UCSD-AML1 (cell line): Measurements from ENCODE around the gene GNL3L.
"Not testable (repeated sequence)": the region's sequence is repeated elsewhere in the genome, so short reads cannot be mapped to it uniquely, and the experiment has no call there.

Source experiments
- DNase-seq: peaks from one replicate; lab custom pipeline; 2025; ENCODE audit not compliant: unreplicated experiment; lab: John Stamatoyannopoulos, UW

Gene GNL3L

DNA sequence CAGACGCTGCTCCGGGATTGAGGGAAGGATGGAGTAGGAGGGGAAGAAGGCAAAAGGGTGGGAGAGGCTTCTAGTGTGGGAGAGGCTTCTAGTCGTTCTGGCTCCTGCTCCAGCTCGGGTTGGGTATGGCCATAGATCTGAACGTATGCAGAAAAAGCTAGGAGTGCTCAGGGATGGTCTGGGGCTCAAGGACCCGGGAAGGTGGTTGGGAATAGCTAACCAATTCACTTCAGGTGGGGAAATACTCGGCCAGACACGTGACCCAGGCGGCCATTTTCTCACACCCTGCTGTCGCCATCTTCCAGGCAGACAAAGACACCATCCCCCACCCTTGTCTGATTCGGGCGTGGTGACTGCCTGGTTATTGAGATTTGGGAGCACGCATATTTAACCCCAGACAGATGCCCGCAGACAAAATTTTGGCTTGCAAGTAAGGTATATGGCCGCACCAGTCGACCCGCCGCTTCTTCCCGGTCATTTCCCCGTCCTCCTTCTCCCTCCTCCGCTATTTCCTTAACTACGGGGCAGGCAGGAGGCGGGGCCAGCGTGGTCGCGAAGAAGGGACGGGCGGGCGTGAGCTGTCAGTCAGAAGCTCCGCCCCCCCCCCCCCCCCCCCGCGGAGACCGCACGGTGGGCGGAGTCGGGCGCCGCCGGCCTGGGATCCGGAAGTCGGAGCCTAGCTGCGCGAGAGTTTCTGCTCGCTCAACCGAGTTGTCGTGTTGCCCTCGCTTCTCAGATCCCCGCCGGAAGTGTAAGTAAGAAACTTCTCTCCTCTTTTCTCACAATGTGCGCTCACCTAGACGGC is at the start of gene GNL3L:
Gene GNL3L, plus strand, starts transcription at position 668 of the 805 bp plus-strand sequence. CDS start 2,348 bp downstream, outside the sequence.
- peak; percentile 91 for DNase-seq

DNA sequence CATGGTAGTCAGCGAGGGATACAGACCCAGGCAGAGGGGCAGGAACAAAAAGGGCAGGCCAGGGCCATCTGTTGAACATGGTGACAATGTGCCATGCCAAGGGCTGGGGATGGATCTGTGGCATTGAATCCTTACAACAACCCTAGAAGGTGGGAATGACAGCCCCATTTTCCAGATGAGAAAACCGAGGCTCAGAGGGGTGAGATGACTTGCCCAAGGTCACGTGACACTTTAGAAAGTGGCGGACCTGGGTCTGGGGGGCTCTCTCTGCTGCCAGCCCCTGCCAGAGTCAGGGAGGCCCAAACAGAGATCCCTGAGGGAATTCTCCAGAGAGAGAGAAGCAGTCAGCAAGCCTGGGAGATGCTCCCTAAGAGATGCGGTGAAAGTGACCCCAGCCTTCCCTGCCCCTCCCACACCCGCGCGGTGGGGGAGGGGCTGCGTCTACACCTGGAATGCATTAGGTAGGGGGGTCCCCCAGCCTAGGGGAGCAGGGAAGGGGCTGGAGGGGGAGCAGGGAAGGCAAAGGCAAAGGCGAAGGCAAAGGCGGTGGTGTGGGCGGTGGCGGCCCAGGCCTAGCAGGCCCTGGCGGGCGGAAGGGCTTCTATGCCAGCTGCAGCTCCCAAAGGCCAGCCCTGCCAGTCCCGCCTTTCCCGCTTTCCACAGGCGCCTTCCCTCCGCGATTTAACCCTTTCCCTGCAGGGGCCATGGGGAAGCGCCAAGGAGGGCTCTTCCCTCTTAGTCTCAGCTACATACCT is 47.0 kb upstream of the GNL3L start:
- DNase-seq: no peak

GRCh38 chrX:54483946-54484345 is 46.1 kb upstream of the GNL3L start:
- no peak for DNase-seq

DNA sequence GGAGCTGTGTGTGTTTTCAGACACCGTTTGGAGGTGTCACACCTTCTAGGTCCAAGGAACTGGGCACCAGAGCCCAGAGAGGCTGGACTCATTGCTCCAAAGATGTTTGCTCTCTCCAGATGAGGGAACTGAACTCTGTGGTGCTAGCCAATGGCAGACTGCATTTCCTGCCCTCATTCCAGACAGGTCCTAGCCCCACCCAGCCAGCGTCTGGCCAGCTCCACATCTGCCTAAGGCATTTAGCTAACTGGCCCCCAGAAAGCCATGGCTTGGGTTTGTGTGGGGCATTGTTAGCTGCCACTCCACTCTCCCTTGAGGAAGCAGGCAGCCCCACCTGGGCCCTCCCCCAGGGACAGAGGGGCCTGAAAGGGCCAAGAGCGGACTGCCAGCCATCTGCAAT is 45.4 kb upstream of the GNL3L start:
- DNase-seq: no peak

- DNase-seq: not testable (repeated sequence)
Measured at GRCh38 chrX:54489819-54490218, 40.2 kb upstream of the GNL3L start.

GRCh38 chrX:54492340-54492739 is 37.7 kb upstream of the GNL3L start:
- DNase-seq: no peak

DNA sequence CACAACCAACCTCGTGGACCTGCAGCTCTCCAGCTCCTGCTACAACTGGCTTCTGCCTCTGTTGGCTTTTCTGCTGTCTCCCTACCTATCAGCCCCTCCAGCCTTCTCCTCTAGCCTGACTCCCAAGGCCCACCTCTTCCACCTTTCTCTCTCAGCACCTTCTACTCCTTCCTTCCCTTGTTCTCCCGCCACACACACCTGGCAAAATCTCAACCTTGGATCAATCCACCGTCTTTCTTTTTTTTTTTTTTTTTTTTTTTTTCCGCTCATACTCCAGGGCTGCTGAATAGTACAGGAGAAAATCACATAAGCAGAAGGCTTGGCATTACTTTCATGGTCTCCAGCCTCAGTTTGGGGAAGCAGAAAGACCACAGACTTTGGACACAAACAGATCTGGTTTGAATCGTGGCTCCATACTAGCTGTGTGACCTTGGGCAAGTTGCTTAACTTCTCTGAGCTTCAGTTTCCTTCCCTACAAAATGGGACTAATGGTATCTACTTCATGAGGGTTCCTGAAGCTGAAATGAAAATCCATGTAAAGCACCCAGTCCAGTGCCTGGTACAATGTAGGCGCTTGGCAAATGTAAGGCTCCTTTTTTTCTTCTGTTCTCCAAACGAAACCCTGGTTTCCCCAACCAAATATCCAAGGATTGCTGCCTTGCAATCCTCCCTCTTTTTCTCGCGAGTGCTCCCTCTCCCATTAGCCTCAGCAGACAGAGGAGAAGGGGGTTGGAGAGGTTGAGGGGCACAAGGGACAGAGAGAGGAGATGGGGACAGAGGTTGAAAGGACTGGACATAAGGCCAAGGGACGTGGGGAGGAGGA is 35.6 kb upstream of the GNL3L start:
- no peak for DNase-seq

- DNase-seq: no peak
Measured at GRCh38 chrX:54494989-54495813, 34.8 kb upstream of the GNL3L start.

- no peak for DNase-seq
Measured at GRCh38 chrX:54495814-54496516, 34.1 kb upstream of the GNL3L start, which contains the start of gene FGD1. Gene FGD1 (minus strand): TSS chrX:54496234. CDS start chrX:54495432, 802 bp downstream.

DNA sequence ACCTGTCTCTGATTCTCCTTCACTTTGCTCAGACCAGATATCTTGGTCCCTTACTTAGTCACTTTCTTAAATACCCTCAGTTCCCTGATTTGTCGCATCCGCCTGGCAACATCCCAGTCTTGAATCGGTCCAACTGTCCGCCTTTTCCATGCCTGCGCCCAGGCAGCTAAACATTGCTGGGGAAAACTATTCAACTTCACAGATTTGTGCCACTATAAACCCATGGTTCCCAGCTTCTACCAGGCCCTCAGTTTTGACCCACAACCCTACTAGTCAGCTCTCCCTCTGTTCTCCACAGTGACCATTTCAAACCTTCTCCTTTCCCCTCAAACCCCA is 33.5 kb upstream of the GNL3L start:
- no peak for DNase-seq

GRCh38 chrX:54496936-54497335 is 33.1 kb upstream of the GNL3L start:
- DNase-seq: no peak

GRCh38 chrX:54509400-54509799 is 20.6 kb upstream of the GNL3L start:
- DNase-seq: no peak

- DNase-seq: no peak
Measured at GRCh38 chrX:54529151-54529550, 868 bp upstream of the GNL3L start.

- DNase-seq: peak; percentile 27
Measured at GRCh38 chrX:54530357-54530900, 410 bp downstream of the GNL3L start.

DNA sequence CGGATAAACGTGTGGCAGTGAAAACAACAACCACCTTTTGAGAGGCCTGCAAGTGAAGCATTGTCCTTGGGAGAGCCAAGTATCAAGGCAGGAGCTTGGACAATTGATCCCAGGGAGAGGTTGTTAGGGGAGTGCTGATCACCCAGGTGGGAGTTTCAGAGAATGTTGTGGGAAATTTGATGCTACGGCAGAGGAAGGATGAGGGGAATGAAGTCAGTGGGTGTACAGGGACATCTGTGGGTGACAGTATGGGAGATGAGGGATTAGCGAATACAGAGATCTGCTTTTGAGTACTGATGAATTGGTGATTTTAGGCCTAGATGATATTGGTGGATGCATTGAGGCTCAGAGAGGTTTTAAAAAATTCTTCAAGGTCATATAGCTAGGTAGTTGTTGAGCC is 4.3 kb downstream of the GNL3L start:
- DNase-seq: no peak

GRCh38 chrX:54540289-54540688 is 10.3 kb downstream of the GNL3L start:
- no peak for DNase-seq

GRCh38 chrX:54542239-54542638 is 12.2 kb downstream of the GNL3L start:
- DNase-seq: not testable (repeated sequence)

DNA sequence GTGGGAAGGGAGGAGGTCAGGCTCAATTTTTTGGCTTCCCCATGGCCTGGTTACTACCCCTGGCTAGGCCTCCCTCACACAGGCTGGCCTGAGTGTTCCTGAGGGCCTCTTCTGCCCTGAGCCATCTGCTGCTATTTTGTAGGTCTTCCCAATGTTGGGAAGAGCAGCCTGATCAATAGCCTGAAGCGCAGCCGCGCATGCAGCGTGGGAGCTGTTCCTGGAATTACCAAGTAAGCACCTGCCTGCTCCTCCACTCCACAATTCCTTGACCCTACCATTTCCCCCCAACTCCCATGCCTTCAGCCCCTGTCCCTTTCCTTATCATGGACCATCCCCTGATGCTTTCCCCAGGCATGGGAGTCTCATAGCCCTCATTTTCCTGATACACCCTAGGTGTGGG is 20.8 kb downstream of the GNL3L start:
- DNase-seq: no peak

- no peak for DNase-seq
Measured at GRCh38 chrX:54551801-54552200, 21.8 kb downstream of the GNL3L start.

GRCh38 chrX:54555006-54555405 is 25.0 kb downstream of the GNL3L start:
- not testable (repeated sequence) for DNase-seq
